DOHH2 (cell line): ENCODE data around the gene SURF1.

Source experiments
- H3F3A ChIP-seq: fragments of 200-600 bp; sonication (generic), shearing (Covaris generic); 2 replicates; pipeline ENCODE4 v1.6.0; 2016; ENCODE audit warnings: antibody characterized with exemption, mild to moderate bottlenecking; ENCODE audit not compliant: control insufficient read depth, insufficient read depth
- H3K27ac ChIP-seq: fragments of 200-600 bp; sonication (generic); 2 replicates; pipeline ENCODE4 v1.5.1; 2014; ENCODE audit warnings: low read depth, mild to moderate bottlenecking, low read length, moderate library complexity
- H3K27me3 ChIP-seq: fragments of 200-600 bp; sonication (generic); 2 replicates; pipeline ENCODE4 v1.6.1; 2014; ENCODE audit warnings: mild to moderate bottlenecking, low read length, mixed read lengths; ENCODE audit not compliant: control insufficient read depth
- H3K36me3 ChIP-seq: fragments of 200-600 bp; sonication (generic); 2 replicates; pipeline ENCODE4 v1.6.1; 2014; ENCODE audit warnings: mild to moderate bottlenecking, low read length, moderate library complexity, mixed read lengths; ENCODE audit not compliant: control insufficient read depth
- H3K4me1 ChIP-seq: fragments of 200-600 bp; sonication (generic); 2 replicates; pipeline ENCODE4 v1.6.1; 2014; ENCODE audit warnings: mild to moderate bottlenecking, low read length, mixed read lengths; ENCODE audit not compliant: control insufficient read depth
- H3K4me2 ChIP-seq: fragments of 200-600 bp; sonication (generic); 2 replicates; pipeline ENCODE4 v1.6.0; 2014; ENCODE audit warnings: mild to moderate bottlenecking, low read length, moderate library complexity
- H3K4me3 ChIP-seq: fragments of 200-600 bp; sonication (generic); 2 replicates; pipeline ENCODE4 v1.5.1; 2014; ENCODE audit warnings: mild to moderate bottlenecking, low read length, mixed read lengths
- H3K79me2 ChIP-seq: fragments of 200-600 bp; sonication (generic); 2 replicates; pipeline ENCODE4 v1.6.1; 2014; ENCODE audit warnings: mild to moderate bottlenecking, low read length, mixed read lengths; ENCODE audit not compliant: control insufficient read depth
- H3K9me2 ChIP-seq: fragments of 200-600 bp; sonication (generic); replicated peaks from 2 replicates; pipeline ENCODE4 v1.6.1; 2014; ENCODE audit warnings: mild to moderate bottlenecking, low read length, mixed read lengths; ENCODE audit not compliant: control insufficient read depth
- H3K9me3 ChIP-seq: fragments of 200-600 bp; sonication (generic); 2 replicates; pipeline ENCODE4 v1.6.1; 2014; ENCODE audit warnings: antibody characterized with exemption, low read length, mixed read lengths; ENCODE audit not compliant: control insufficient read depth, insufficient read depth
- H4K20me1 ChIP-seq: fragments of 200-600 bp; sonication (generic); 2 replicates; pipeline ENCODE4 v1.6.0; 2014; ENCODE audit warnings: low read depth, mild to moderate bottlenecking, antibody characterized with exemption, low read length, moderate library complexity; ENCODE audit not compliant: control insufficient read depth, insufficient read depth
- CTCF ChIP-seq: fragments of 200-600 bp; sonication (generic); IDR thresholded peaks from one replicate; pipeline ENCODE4 v1.5.1; 2014; ENCODE audit warnings: antibody characterized with exemption, mild to moderate bottlenecking, low read depth, low read length; ENCODE audit not compliant: poor library complexity, severe bottlenecking
- EZH2phosphoT487 ChIP-seq: fragments of 200-600 bp; sonication (generic); IDR thresholded peaks from 2 replicates; pipeline ENCODE4 v1.6.1; 2017; ENCODE audit warnings: borderline replicate concordance, mild to moderate bottlenecking, antibody characterized with exemption, low read length, moderate library complexity, mixed read lengths

SURF1 gene

GRCh38 chr9:133367778-133368177 is 11.5 kb upstream of the SURF1 start:
- no peak overlapping the region for H3K27ac ChIP-seq
- H3K79me2 ChIP-seq, result peaks cover 67% of the 10 kb centered on the region
- TF ChIP-seq EZH2phosphoT487, result no peak
- TF ChIP-seq CTCF, result no peak
- no peak overlapping the region for H3K4me3 ChIP-seq
- H3K4me1 ChIP-seq, result peaks cover 32% of the 10 kb centered on the region
- no peak overlapping the region for H3K4me2 ChIP-seq
- no peaks in the 10 kb centered on the region for H3K9me3 ChIP-seq
- H4K20me1 ChIP-seq, result peaks cover 35% of the 10 kb centered on the region
- H3F3A ChIP-seq, result peaks cover 5% of the 10 kb centered on the region; the same call in 1 of the 2 replicates
- H3K9me2 ChIP-seq, result no peaks in the 10 kb centered on the region
- H3K27me3 ChIP-seq, result no peaks in the 10 kb centered on the region
- peaks cover 94% of the 10 kb centered on the region for H3K36me3 ChIP-seq

- peaks cover 26% of the 10 kb centered on the region for H3K4me1 ChIP-seq
- H3K27ac ChIP-seq, result no peak overlapping the region
- TF ChIP-seq EZH2phosphoT487 (no peak), CTCF (no peak)
- H4K20me1 ChIP-seq, result peaks cover 33% of the 10 kb centered on the region
- peaks cover 62% of the 10 kb centered on the region for H3K79me2 ChIP-seq
- H3F3A ChIP-seq, result peaks cover 6% of the 10 kb centered on the region; the same call in 1 of the 2 replicates
- H3K9me3 ChIP-seq, result no peaks in the 10 kb centered on the region
- H3K9me2 ChIP-seq, result no peaks in the 10 kb centered on the region
- peaks cover 94% of the 10 kb centered on the region for H3K36me3 ChIP-seq
- no peaks in the 10 kb centered on the region for H3K27me3 ChIP-seq
- no peak overlapping the region for H3K4me3 ChIP-seq
- H3K4me2 ChIP-seq, result no peak overlapping the region
These were observed 10.9 kb upstream of the SURF1 start for GRCh38 chr9:133367221-133367620.

GRCh38 chr9:133366435-133366834 is 10.1 kb upstream of the SURF1 start:
- H3K4me3 ChIP-seq, result no peak overlapping the region
- H4K20me1 ChIP-seq, result peaks cover 25% of the 10 kb centered on the region

More at GRCh38 chr9:133366435-133366834, 10.1 kb upstream of the SURF1 start:
- Histone ChIP-seq H3K4me1 (peaks cover 18% of the 10 kb centered on the region), H3K4me2 (no peak overlapping the region), H3K9me3 (no peaks in the 10 kb centered on the region), H3K27me3 (no peaks in the 10 kb centered on the region), H3K27ac (no peak overlapping the region), H3F3A (peaks cover 7% of the 10 kb centered on the region; the same call in 1 of the 2 replicates), H3K79me2 (peaks cover 54% of the 10 kb centered on the region), H3K36me3 (peaks cover 94% of the 10 kb centered on the region), H3K9me2 (no peaks in the 10 kb centered on the region)
- TF ChIP-seq CTCF, result no peak
- TF ChIP-seq EZH2phosphoT487, result no peak
